NCI-H510A (cell line): ENCODE data around the gene RNF31.
"Not testable (repeated sequence)": the region's sequence is repeated elsewhere in the genome, so short reads cannot be mapped to it uniquely, and the experiment has no call there.

ENCODE experiments used
- DNase-seq: peaks from one replicate; lab custom pipeline; 2025; lab: John Stamatoyannopoulos, UW

Gene RNF31

GRCh38 chr14:24202538-24202937 lies 55.2 kb downstream of the RNF31 start:
- not testable (repeated sequence) for DNase-seq

GRCh38 chr14:24203249-24203886 lies 56.1 kb downstream of the RNF31 start:
- DNase-seq, result not testable (repeated sequence)

GRCh38 chr14:24204163-24205146 lies 57.2 kb downstream of the RNF31 start:
- DNase-seq, result no peak

- DNase-seq, result no peak
Observed at GRCh38 chr14:24206260-24207103, 59.2 kb downstream of the RNF31 start.

GRCh38 chr14:24207104-24207551 lies 59.8 kb downstream of the RNF31 start:
- DNase-seq, result no peak

- no peak for DNase-seq
Observed at GRCh38 chr14:24207625-24208024, 60.3 kb downstream of the RNF31 start.
